ENCODE measurements around the gene SLC16A3. TPM values are rescaled to one million over a fixed set of nuclear protein-coding genes. Genes with fewer than 3 reads are reported as not detected.

Gene SLC16A3
- total and polyA plus RNA-seq, 2 of the 4 experiments (the other 2 are of a cell fraction): 49.1 to 181 TPM

DNA sequence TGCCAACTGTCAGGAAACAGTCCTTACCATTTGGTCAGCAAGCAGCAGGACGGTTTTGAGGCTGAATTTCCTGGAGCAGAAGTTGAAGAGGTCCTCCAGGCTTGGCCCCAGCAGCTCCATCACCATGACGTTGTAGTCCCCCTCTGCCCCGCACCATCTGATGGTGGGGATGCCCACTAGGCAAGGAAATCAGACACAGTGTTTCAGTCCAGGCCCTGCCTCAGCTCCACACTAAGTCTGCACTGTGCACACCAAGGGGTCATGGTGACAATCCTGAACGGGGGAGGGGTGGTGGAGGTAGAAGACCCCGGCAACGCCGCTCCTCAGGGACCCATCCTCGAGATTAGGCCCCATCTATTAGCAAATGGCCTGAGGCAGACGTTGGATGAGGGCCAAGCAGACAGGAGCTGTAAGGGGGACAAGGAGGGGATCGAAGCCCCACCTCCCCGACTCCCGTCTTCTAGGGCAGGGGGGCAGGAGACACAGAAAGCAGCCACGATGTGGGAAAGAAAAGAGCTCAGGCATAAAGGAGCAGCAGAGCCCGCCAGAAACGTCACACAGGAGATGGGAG, 26.6 kb downstream of the SLC16A3 start:
- Histone ChIP-seq H3K79me1 (ENCODE audit: low read depth in 1 of 2, low read length in 2 of 2) (peaks cover 41 to 77% of the 10 kb centered on the region in 2 experiments), H4K20me1 (ENCODE audit: insufficient read depth, low read length) (peaks cover 81% of the 10 kb centered on the region), H3K4me2 (ENCODE audit: low read depth, low read length) (no peak overlapping the region), H2AK9ac (replicated peaks; ENCODE audit: low read depth, low read length, poor library complexity) (peak overlapping the region; percentile 74), H3K18ac (ENCODE audit: low read depth, low read length) (no peak overlapping the region), H3K4me1 (ENCODE audit: control insufficient read depth, insufficient read depth, low read length) (no peaks in the 10 kb centered on the region), H3K4ac (ENCODE audit: low read depth, low read length) (no peak overlapping the region), H3K23ac (ENCODE audit: low read depth, low read length) (no peak overlapping the region), H2BK5ac (ENCODE audit: low read depth, low read length, poor library complexity, severe bottlenecking) (no peak overlapping the region), H4K91ac (ENCODE audit: insufficient read depth, low read depth, low read length) (no peak overlapping the region), H3K9me3 (ENCODE audit: control insufficient read depth, insufficient read depth, low read length) (no peaks in the 10 kb centered on the region), H2BK15ac (ENCODE audit: low read depth, low read length) (no peak overlapping the region), H3K4me3 (ENCODE audit: insufficient read depth, low read depth, low read length) (no peak overlapping the region), H2AK5ac (ENCODE audit: low read depth, low read length) (no peak overlapping the region), H3K14ac (replicated peaks; ENCODE audit: low read depth, low read length) (no peak overlapping the region), H3K9me1 (ENCODE audit: insufficient read depth, low read length) (peaks cover 11% of the 10 kb centered on the region), H3K9ac (ENCODE audit: low read depth, low read length) (no peak overlapping the region), H2BK120ac (ENCODE audit: low read depth, low read length) (no peak overlapping the region), H3K36me3 (ENCODE audit: control insufficient read depth, insufficient read depth, low read length) (peaks cover 73% of the 10 kb centered on the region), H3K56ac (ENCODE audit: extremely low read depth, insufficient read depth, low read length) (no peak overlapping the region), H4K8ac (ENCODE audit: low read depth in 2 of 2, low read length in 2 of 2) (no peak overlapping the region), H2AFZ (replicated peaks; ENCODE audit: low read length, poor library complexity) (peak overlapping the region; percentile 26), H4K5ac (ENCODE audit: low read depth, low read length) (no peak overlapping the region), H2BK20ac (ENCODE audit: low read depth, low read length) (no peak overlapping the region), H3K27ac (ENCODE audit: insufficient read depth, low read length) (no peak overlapping the region), H3K27me3 (ENCODE audit: control insufficient read depth, insufficient read depth, low read length) (no peaks in the 10 kb centered on the region)
- BruUV-seq (replicated peaks): no TSS peak
- ATAC-seq (ENCODE audit: low read depth) (no peak), DNase-seq (no peak)
- in situ Hi-C loops (cut with MboI; ENCODE audit: low sequenced_read_pairs) (no loop called here), dilution Hi-C loops (cut with HindIII; ENCODE audit: low sequenced_read_pairs, unreplicated experiment) (no loop called here), intact Hi-C loops (cut with micrococcal nuclease) (no loop called here)
- CTCF ChIA-PET: no interaction called here
- POLR2A ChIA-PET (ENCODE audit: unreplicated experiment): interaction anchor here (0.6 kb wide), 1 partner anchor 11 kb away, joined by 3 read pairs; no protein-coding TSS in a partner anchor
- 94% methylated on average over 2 of the region's 15 CpGs; no CpG with 5 or more reads in 1 of the 2 experiments for WGBS, 2 experiments (ENCODE audit: extremely low coverage in 2 of 2, insufficient read length in 1 of 2)
- TF ChIP-seq RCOR1 (IDR thresholded peaks at IDR 0.05; ENCODE audit: insufficient replicate concordance, low read length) (no peak), BHLHE40 (IDR thresholded peaks at IDR 0.05; ENCODE audit: low read depth, low read length) (no peak), MAZ (IDR thresholded peaks at IDR 0.05; ENCODE audit: borderline replicate concordance, low read depth, low read length) (no peak), FOS (IDR thresholded peaks at IDR 0.05; ENCODE audit: low read depth, low read length) (no peak), CEBPB (IDR thresholded peaks at IDR 0.05; ENCODE audit: low read depth, low read length) (no peak)
- TF ChIP-seq, protein P1, sequence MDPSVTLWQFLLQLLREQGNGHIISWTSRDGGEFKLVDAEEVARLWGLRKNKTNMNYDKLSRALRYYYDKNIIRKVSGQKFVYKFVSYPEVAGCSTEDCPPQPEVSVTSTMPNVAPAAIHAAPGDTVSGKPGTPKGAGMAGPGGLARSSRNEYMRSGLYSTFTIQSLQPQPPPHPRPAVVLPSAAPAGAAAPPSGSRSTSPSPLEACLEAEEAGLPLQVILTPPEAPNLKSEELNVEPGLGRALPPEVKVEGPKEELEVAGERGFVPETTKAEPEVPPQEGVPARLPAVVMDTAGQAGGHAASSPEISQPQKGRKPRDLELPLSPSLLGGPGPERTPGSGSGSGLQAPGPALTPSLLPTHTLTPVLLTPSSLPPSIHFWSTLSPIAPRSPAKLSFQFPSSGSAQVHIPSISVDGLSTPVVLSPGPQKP (IDR thresholded peaks at IDR 0.05; ENCODE audit: borderline replicate concordance, low read depth, low read length): no peak
- TF ChIP-seq, protein P2, sequence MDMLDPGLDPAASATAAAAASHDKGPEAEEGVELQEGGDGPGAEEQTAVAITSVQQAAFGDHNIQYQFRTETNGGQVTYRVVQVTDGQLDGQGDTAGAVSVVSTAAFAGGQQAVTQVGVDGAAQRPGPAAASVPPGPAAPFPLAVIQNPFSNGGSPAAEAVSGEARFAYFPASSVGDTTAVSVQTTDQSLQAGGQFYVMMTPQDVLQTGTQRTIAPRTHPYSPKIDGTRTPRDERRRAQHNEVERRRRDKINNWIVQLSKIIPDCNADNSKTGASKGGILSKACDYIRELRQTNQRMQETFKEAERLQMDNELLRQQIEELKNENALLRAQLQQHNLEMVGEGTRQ (IDR thresholded peaks at IDR 0.05; ENCODE audit: low read depth, low read length): no peak
